Transverse colon (tissue), 4 donors: ENCODE results near the gene CPN1. TPM values are rescaled to one million over a fixed set of nuclear protein-coding genes. Genes with fewer than 3 reads are reported as not detected.

Experiments
- DNase-seq: peaks from one replicate; pipeline ENCODE4 v3.0.0-alpha.2; 2019
- H3K27ac ChIP-seq, 4 donors: fragments of 200-600 bp; sonication (generic); 2 replicates each; pipeline ENCODE4 v1.5.1; 2016 to 2018; ENCODE audit warnings: inconsistent platforms in 4 of 4
- H3K27me3 ChIP-seq: fragments of 200-600 bp; sonication (generic); 2 replicates; pipeline ENCODE4 v1.5.1; 2017; ENCODE audit warnings: inconsistent platforms
- H3K36me3 ChIP-seq, 4 donors: fragments of 200-600 bp; sonication (generic); 2 replicates each; pipeline ENCODE4 v1.5.1; 2017 to 2019; ENCODE audit warnings: inconsistent platforms in 4 of 4
- H3K4me1 ChIP-seq, 4 donors: fragments of 200-600 bp; sonication (generic); 2 replicates each; pipeline ENCODE4 v1.5.1; 2017 to 2020; ENCODE audit warnings: inconsistent platforms in 4 of 4
- H3K4me3 ChIP-seq, 4 donors: fragments of 200-600 bp; sonication (generic); 1 replicate in 1 of 4; 2 replicates in 3 of 4; pipeline versions ENCODE4 v1.5.1 to v1.6.1; 2017 to 2019; ENCODE audit warnings: inconsistent platforms in 4 of 4
- H3K9me3 ChIP-seq, 2 donors: fragments of 200-600 bp; sonication (generic); 2 replicates each; pipeline ENCODE4 v1.5.1; 2017 to 2019; ENCODE audit warnings: inconsistent platforms in 2 of 2
- CTCF ChIP-seq, 5 experiments: fragments of 200-600 bp in 3 of 5; fragments of 450-650 bp in 2 of 5; sonication (generic) in 3 of 5; IDR thresholded peaks; 1 replicate in 2 of 5; 2 replicates in 3 of 5; pipeline ENCODE4 v1.5.1; 2016 to 2017; ENCODE audit warnings: antibody characterized with exemption in 5 of 5, inconsistent platforms in 3 of 5, mild to moderate bottlenecking in 2 of 5, moderate library complexity in 1 of 5
- EP300 ChIP-seq: sonication (generic); formaldehyde crosslinking; IDR thresholded peaks from one replicate; pipeline ENCODE4 v1.6.1; 2017; ENCODE audit warnings: antibody characterized with exemption, low read depth
- POLR2A ChIP-seq: fragments of 450-650 bp; IDR thresholded peaks from one replicate; pipeline ENCODE4 v1.6.1; 2016; ENCODE audit warnings: antibody characterized with exemption, mild to moderate bottlenecking, moderate library complexity
- POLR2AphosphoS5 ChIP-seq, 3 donors: sonication (generic); formaldehyde crosslinking; IDR thresholded peaks; one replicate each; pipeline ENCODE4 v1.6.1; 2016; ENCODE audit warnings: antibody characterized with exemption in 3 of 3
- WGBS, 2 donors: methylation state at CpG; one replicate each; pipeline ENCODE4 v1.1.5; 2018; ENCODE audit warnings: low coverage in 1 of 2; 5-methylcytosine and 5-hydroxymethylcytosine counted together
- in situ Hi-C, 4 donors: fragments of 200-750 bp; cut with MboI; loops; one replicate each; pipeline versions ENCODE4 v1.15.0 to v1.15.1; 2017; ENCODE audit warnings: low sequenced_read_pairs in 3 of 4, low pct_ligation_motif_present in 1 of 4, low pct_unique_long_range_greater_than_20kb in 1 of 4
- intact Hi-C: fragments of 100-400 bp; cut with DNase I; formaldehyde crosslinking; loops from one replicate; pipeline ENCODE4 v1.15.1; 2023; ENCODE audit warnings: low total_unique reads
- total RNA-seq, 4 donors: library from RNA; depleted of rRNA; stranded (reverse); fragments of >200 nt; gene quantifications; one replicate each; pipeline ENCODE4 v1.1.0, GENCODE V29; 2016

The CPN1 gene
- total RNA-seq, 4 donors from 2014 or later = not detected

- in situ Hi-C loops = no loop called here
- intact Hi-C loops = no loop called here
- H3K36me3 ChIP-seq = no peaks in the 10 kb centered on the region
Observed at GRCh38 chr10:100009793-100010676, 71.6 kb downstream of the CPN1 start, which contains the start of gene DNMBP. Gene DNMBP (minus strand): TSS chr10:100009947. CDS start chr10:99972124, 37,823 bp downstream.

GRCh38 chr10:100009283-100009792, 72.3 kb downstream of the CPN1 start:
- peaks cover 9 to 45% (median 37%) of the 10 kb centered on the region in 4 donors for H3K4me1 ChIP-seq
- H3K27ac ChIP-seq = peak overlapping the region; percentile 79 to 85 (median 84)
- WGBS, 2 donors = 1% methylated on average over 35 of the region's 45 CpGs; no CpG with 5 or more reads in 1 of the 2 donors
- intact Hi-C loops (no loop called here), in situ Hi-C loops (no loop called here)
- TF ChIP-seq CTCF (IDR thresholded peaks at IDR 0.05) = peak in 4 of 5 experiments; percentile 33 to 49 (median 39)
- peak; percentile 24 for TF ChIP-seq POLR2A
- no peak for TF ChIP-seq EP300
- TF ChIP-seq POLR2AphosphoS5 (IDR thresholded peaks at IDR 0.05) = peak in 1 of 3 donors; percentile 4
- H3K4me3 ChIP-seq = peak overlapping the region; percentile 47 to 83 (median 56)
- H3K9me3 ChIP-seq = no peaks in the 10 kb centered on the region
- no peaks in the 10 kb centered on the region for H3K27me3 ChIP-seq
- DNase-seq = peak; percentile 70
- H3K36me3 ChIP-seq = no peaks in the 10 kb centered on the region

More at GRCh38 chr10:100009793-100010676, 71.6 kb downstream of the CPN1 start, which contains the start of gene DNMBP:
- peak within 1 kb of the TSS; percentile 79 to 85 (median 84) for H3K27ac ChIP-seq
- H3K4me1 ChIP-seq = peaks cover 9 to 45% (median 37%) of the 10 kb centered on the region in 4 donors
- no peaks in the 10 kb centered on the region for H3K27me3 ChIP-seq
- peak within 1 kb of the TSS; percentile 47 to 83 (median 56) for H3K4me3 ChIP-seq
- peak; percentile 86 for DNase-seq
- TF ChIP-seq POLR2AphosphoS5 (IDR thresholded peaks at IDR 0.05) (peak; percentile 51 to 82 (median 72)), CTCF (IDR thresholded peaks at IDR 0.05) (peak; percentile 31 to 58 (median 46)), EP300 (no peak), POLR2A (no peak)
- WGBS, 2 donors = 7 to 33% methylated on average over 6 to 29 of the region's 86 CpGs
- no peaks in the 10 kb centered on the region for H3K9me3 ChIP-seq

GRCh38 chr10:100008708-100009282, 72.9 kb downstream of the CPN1 start:
- intact Hi-C loops = no loop called here
- TF ChIP-seq POLR2A = no peak
- no peak for TF ChIP-seq CTCF (IDR thresholded peaks at IDR 0.05)
- no peak for TF ChIP-seq POLR2AphosphoS5 (IDR thresholded peaks at IDR 0.05)
- no peak for TF ChIP-seq EP300
- H3K4me1 ChIP-seq = peaks cover 9 to 45% (median 37%) of the 10 kb centered on the region in 4 donors
- no peak for DNase-seq
- H3K27ac ChIP-seq = peak overlapping the region; percentile 79 to 85 (median 84)
- H3K9me3 ChIP-seq = no peaks in the 10 kb centered on the region
- H3K27me3 ChIP-seq = no peaks in the 10 kb centered on the region
- peak overlapping the region; percentile 47 to 83 (median 56) for H3K4me3 ChIP-seq
- 14 to 21% methylated on average over 6 to 9 of the region's 9 CpGs for WGBS, 2 donors
- no peaks in the 10 kb centered on the region for H3K36me3 ChIP-seq
- in situ Hi-C loops = no loop called here

GRCh38 chr10:100008142-100008522, 73.5 kb downstream of the CPN1 start:
- intact Hi-C loops (no loop called here), in situ Hi-C loops (no loop called here)
- no peak for TF ChIP-seq EP300
- Histone ChIP-seq H3K27ac (peak overlapping the region; percentile 79 to 85 (median 84)), H3K4me1 (peaks cover 9 to 45% (median 37%) of the 10 kb centered on the region in 4 donors), H3K36me3 (no peaks in the 10 kb centered on the region), H3K4me3 (peak overlapping the region in 3 of 4 donors; percentile 47 to 83 (median 64)), H3K9me3 (no peaks in the 10 kb centered on the region), H3K27me3 (no peaks in the 10 kb centered on the region)
- 38 to 58% methylated on average over 5 to 6 of the region's 6 CpGs for WGBS, 2 donors
- no peak for DNase-seq
